Endothelial cell of umbilical vein (primary cell): ENCODE results near the gene GSTCD. TPM values are rescaled to one million over a fixed set of nuclear protein-coding genes. Genes with fewer than 3 reads are reported as not detected.

Experiments
- BruUV-seq: library from RNA; stranded (reverse); fragments of 400-500 nt; replicated peaks from 2 replicates; lab custom pipeline; 2021; lab: Mats Ljungman, UMichigan
- CTCF ChIA-PET: fragments of 300-600, 350-600 bp; sonication (Branson Sonifier 250); formaldehyde crosslinking; loops from one replicate; lab custom pipeline; 2021; ENCODE audit warnings: antibody characterized with exemption, inconsistent platforms; lab: Charles Lee
- POLR2A ChIA-PET: fragments of 300-600, 350-600 bp; sonication (Branson Sonifier 250); formaldehyde crosslinking; loops from one replicate; lab custom pipeline; 2021; ENCODE audit warnings: antibody characterized with exemption, inconsistent platforms; lab: Charles Lee
- DNase-seq: peaks from one replicate; pipeline ENCODE4 v3.0.0-alpha.2; 2011; ENCODE audit warnings: low read depth, low spot score
- FAIRE-seq: peaks from 2 replicates; lab custom pipeline; 2011; peaks lifted over from hg19 to GRCh38; lab: Jason Lieb, UNC
- H2AFZ ChIP-seq: 2 replicates; pipeline ENCODE4 v1.6.0; 2012; ENCODE audit warnings: low read depth, low read length, control low read depth, inconsistent platforms
- H3K27ac ChIP-seq: 2 replicates; pipeline ENCODE4 v1.5.1; 2011; ENCODE audit warnings: low read depth, mild to moderate bottlenecking, control low read depth, low read length, moderate library complexity; ENCODE audit not compliant: insufficient read depth
- H3K27me3 ChIP-seq, 2 experiments: 2 replicates each; pipeline versions ENCODE4 v1.6.0 to v1.6.1; 2011; ENCODE audit warnings: low read length in 2 of 2, mixed read lengths in 1 of 2; ENCODE audit not compliant: control insufficient read depth in 2 of 2, insufficient read depth in 2 of 2
- H3K36me3 ChIP-seq, 2 experiments: 2 replicates in 1 of 2; 3 replicates in 1 of 2; pipeline ENCODE4 v1.5.1; 2011; ENCODE audit warnings: low read length in 2 of 2, mild to moderate bottlenecking in 1 of 2, moderate library complexity in 1 of 2; ENCODE audit not compliant: control insufficient read depth in 2 of 2, insufficient read depth in 2 of 2; ENCODE audit errors: extremely low read depth in 1 of 2
- H3K4me1 ChIP-seq: 3 replicates; pipeline ENCODE4 v1.5.1; 2011; ENCODE audit warnings: mild to moderate bottlenecking, low read length; ENCODE audit not compliant: control insufficient read depth, insufficient read depth; ENCODE audit errors: extremely low read depth
- H3K4me2 ChIP-seq: 2 replicates; pipeline ENCODE4 v1.6.1; 2011; ENCODE audit warnings: low read length, control low read depth, mixed read lengths; ENCODE audit not compliant: insufficient read depth
- H3K4me3 ChIP-seq, 3 experiments: fragments of 200-600 bp in 1 of 3; sonication (generic), shearing (Covaris generic) in 1 of 3; replicated peaks in 1 of 3; 2 replicates each; pipeline ENCODE4 v1.5.1; 2011 to 2016; ENCODE audit warnings: control low read depth in 3 of 3, low read length in 3 of 3, mild to moderate bottlenecking in 2 of 3, inconsistent platforms in 1 of 3, low read depth in 1 of 3, moderate library complexity in 1 of 3; ENCODE audit not compliant: insufficient read depth in 1 of 3
- H3K79me2 ChIP-seq: 2 replicates; pipeline ENCODE4 v1.6.0; 2012; ENCODE audit warnings: low read length, inconsistent platforms; ENCODE audit not compliant: control insufficient read depth, insufficient read depth
- H3K9ac ChIP-seq: replicated peaks from 2 replicates; pipeline ENCODE3; 2011; ENCODE audit warnings: low read length, control low read depth; ENCODE audit not compliant: insufficient read depth; ENCODE audit errors: extremely low read depth
- H3K9me1 ChIP-seq: replicated peaks from 3 replicates; pipeline ENCODE4 v1.6.0; 2011; ENCODE audit warnings: mild to moderate bottlenecking, low read length; ENCODE audit not compliant: control insufficient read depth, insufficient read depth; ENCODE audit errors: extremely low read depth
- H3K9me3 ChIP-seq: replicated peaks from 2 replicates; pipeline ENCODE4 v1.5.1; 2012; ENCODE audit warnings: low read length, inconsistent platforms; ENCODE audit not compliant: control insufficient read depth, insufficient read depth
- H4K20me1 ChIP-seq: replicated peaks from 2 replicates; pipeline ENCODE3; 2011; ENCODE audit warnings: mild to moderate bottlenecking, low read length; ENCODE audit not compliant: control insufficient read depth, insufficient read depth; ENCODE audit errors: extremely low read depth
- CTCF ChIP-seq, 2 donors: IDR thresholded peaks; 1 replicate in 1 of 2; 2 replicates in 1 of 2; pipeline ENCODE4 v1.5.1; 2011; ENCODE audit warnings: low read length in 2 of 2, mild to moderate bottlenecking in 2 of 2, moderate library complexity in 2 of 2, control low read depth in 1 of 2, inconsistent platforms in 1 of 2, low read depth in 1 of 2; ENCODE audit not compliant: insufficient read depth in 1 of 2; ENCODE audit errors: extremely low read depth in 1 of 2
- EZH2 ChIP-seq: IDR thresholded peaks from 2 replicates; pipeline ENCODE4 v1.6.1; 2012; ENCODE audit warnings: borderline replicate concordance, low read depth, mild to moderate bottlenecking, moderate library complexity, low read length, inconsistent platforms; ENCODE audit not compliant: severe bottlenecking
- FOS ChIP-seq: IDR thresholded peaks from 2 replicates; pipeline ENCODE4 v1.6.1; 2011; ENCODE audit warnings: mild to moderate bottlenecking, low read length, moderate library complexity, borderline replicate concordance; ENCODE audit not compliant: insufficient read depth
- GATA2 ChIP-seq: IDR thresholded peaks from 2 replicates; pipeline ENCODE4 v1.7.0; 2011; ENCODE audit warnings: low read depth, mild to moderate bottlenecking, moderate library complexity, mixed read lengths, low read length; ENCODE audit not compliant: insufficient read length, insufficient read depth
- JUN ChIP-seq: IDR thresholded peaks from 2 replicates; pipeline ENCODE4 v1.6.1; 2011; ENCODE audit warnings: borderline replicate concordance, low read depth; ENCODE audit not compliant: insufficient read length, insufficient read depth
- MAX ChIP-seq: IDR thresholded peaks from 2 replicates; pipeline ENCODE4 v1.6.1; 2011; ENCODE audit not compliant: insufficient read depth, insufficient read length
- MYC ChIP-seq: IDR thresholded peaks from one replicate; pipeline ENCODE4 v1.6.1; 2011; ENCODE audit warnings: mild to moderate bottlenecking, low read depth, low read length
- POLR2A ChIP-seq: IDR thresholded peaks from 2 replicates; pipeline ENCODE4 v1.6.1; 2012; ENCODE audit warnings: low read depth, mild to moderate bottlenecking, control low read depth, low read length
- POLR2AphosphoS5 ChIP-seq: IDR thresholded peaks from 2 replicates; pipeline ENCODE4 v1.6.1; 2012; ENCODE audit warnings: low read depth, mild to moderate bottlenecking, control low read depth, low read length, moderate library complexity; ENCODE audit not compliant: insufficient read depth
- dilution Hi-C: fragments of 300-500 bp; cut with MboI; formaldehyde crosslinking; loops from one replicate; pipeline ENCODE4 v1.15.0; 2019; ENCODE audit warnings: low sequenced_read_pairs; ENCODE audit not compliant: extremely low pct_ligation_motif_present
- intact Hi-C: fragments of 100-400 bp; cut with micrococcal nuclease; formaldehyde crosslinking; loops from one replicate; pipeline ENCODE4 v1.10.0; 2022
- polyA plus RNA-seq, 4 experiments: library from polyadenylated mRNA; depleted of rRNA in 3 of 4; stranded (reverse) in 3 of 4; unstranded in 1 of 4; fragments of >200 nt; gene quantifications; 2 replicates each; pipeline versions ENCODE4 v1.2.1 to v1.2.3, GENCODE V29; 2011 to 2012; ENCODE audit warnings: missing spikeins in 1 of 4
- total RNA-seq: library from RNA; stranded (reverse); gene quantifications from 2 replicates; pipeline ENCODE4 v1.2.3, GENCODE V29; 2021

GSTCD gene
- total and polyA plus RNA-seq, 2 donors (not counting 3 experiments of a cell fraction or from before 2014, with no cell fraction given) = 3.3 to 11.3 TPM

- intact Hi-C loops (no loop called here), dilution Hi-C loops (no loop called here)
- no TSS peak for BruUV-seq
- no peak for FAIRE-seq
- Histone ChIP-seq H3K9ac (no peak overlapping the region), H3K9me1 (no peaks in the 10 kb centered on the region), H3K79me2 (no peaks in the 10 kb centered on the region), H2AFZ (no peak overlapping the region), H3K4me3 (no peak overlapping the region), H3K27me3 (peaks cover 0 to 2% of the 10 kb centered on the region in 2 experiments), H3K9me3 (no peaks in the 10 kb centered on the region), H3K36me3 (peaks cover 0 to 5% of the 10 kb centered on the region in 2 experiments), H3K4me1 (peaks cover 3% of the 10 kb centered on the region), H3K4me2 (no peak overlapping the region), H4K20me1 (no peaks in the 10 kb centered on the region), H3K27ac (no peak overlapping the region)
- DNase-seq = no peak
- TF ChIP-seq POLR2A (no peak), GATA2 (no peak), POLR2AphosphoS5 (no peak), MAX (no peak), EZH2 (no peak), MYC (no peak), JUN (no peak), FOS (no peak), CTCF (IDR thresholded peaks at IDR 0.05; ENCODE audit: extremely low read depth in 1 of 2, insufficient read depth in 1 of 2, low read depth in 1 of 2, low read length in 2 of 2) (no peak)
- CTCF ChIA-PET = interaction anchor here (1.4 kb wide), 1 partner anchor 10 kb away, joined by 3 read pairs; no protein-coding TSS in a partner anchor
- POLR2A ChIA-PET = no interaction called here
Observed at GRCh38 chr4:105677709-105678108, 30.9 kb upstream of the GSTCD start.
